ENCODE results near the gene MISP3.

DNA sequence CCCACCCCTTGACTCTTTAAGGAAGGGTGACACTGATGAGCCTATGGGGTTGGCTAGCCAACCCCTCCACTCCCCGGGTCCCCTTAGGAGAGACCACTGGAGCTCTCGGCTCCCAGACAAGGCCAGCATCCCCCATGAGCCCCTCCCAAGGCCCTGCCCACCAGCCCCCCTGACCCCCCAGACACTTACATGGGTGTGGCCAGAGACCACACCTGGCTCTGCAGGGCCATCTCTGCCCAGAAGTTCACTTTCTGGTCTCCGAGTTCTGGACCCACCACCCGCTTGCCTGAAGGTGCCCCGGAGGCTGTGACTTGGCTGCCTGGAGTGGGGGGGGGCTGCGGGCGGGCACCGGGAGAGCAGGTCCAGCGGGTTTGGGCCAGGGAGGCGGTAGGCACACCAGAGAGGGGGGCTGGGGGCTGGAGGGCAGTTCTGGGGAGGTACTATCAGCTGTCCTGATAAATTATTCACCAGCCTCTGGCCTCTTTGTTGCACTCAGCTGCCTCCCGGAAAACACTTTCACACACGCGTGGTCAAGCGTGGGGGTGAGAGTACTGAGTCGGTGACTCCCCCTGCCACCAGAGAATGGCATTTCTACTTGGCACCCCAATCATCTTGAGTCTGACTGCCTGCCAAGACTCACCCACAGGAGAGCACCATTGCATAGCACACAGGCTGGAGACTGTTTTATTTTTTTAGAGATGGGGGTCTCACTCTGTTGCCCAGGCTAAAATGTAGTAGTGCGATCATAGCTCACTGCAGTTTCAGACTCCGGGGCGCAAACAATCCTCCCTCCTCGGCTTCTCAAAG, 10.6 kb upstream of the MISP3 start, which contains the start of gene PALM3:
- TF ChIP-seq, protein P1, sequence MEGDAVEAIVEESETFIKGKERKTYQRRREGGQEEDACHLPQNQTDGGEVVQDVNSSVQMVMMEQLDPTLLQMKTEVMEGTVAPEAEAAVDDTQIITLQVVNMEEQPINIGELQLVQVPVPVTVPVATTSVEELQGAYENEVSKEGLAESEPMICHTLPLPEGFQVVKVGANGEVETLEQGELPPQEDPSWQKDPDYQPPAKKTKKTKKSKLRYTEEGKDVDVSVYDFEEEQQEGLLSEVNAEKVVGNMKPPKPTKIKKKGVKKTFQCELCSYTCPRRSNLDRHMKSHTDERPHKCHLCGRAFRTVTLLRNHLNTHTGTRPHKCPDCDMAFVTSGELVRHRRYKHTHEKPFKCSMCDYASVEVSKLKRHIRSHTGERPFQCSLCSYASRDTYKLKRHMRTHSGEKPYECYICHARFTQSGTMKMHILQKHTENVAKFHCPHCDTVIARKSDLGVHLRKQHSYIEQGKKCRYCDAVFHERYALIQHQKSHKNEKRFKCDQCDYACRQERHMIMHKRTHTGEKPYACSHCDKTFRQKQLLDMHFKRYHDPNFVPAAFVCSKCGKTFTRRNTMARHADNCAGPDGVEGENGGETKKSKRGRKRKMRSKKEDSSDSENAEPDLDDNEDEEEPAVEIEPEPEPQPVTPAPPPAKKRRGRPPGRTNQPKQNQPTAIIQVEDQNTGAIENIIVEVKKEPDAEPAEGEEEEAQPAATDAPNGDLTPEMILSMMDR (IDR thresholded peaks at IDR 0.05; ENCODE audit: low read depth, low read length) = no peak
- TF ChIP-seq EZH2phosphoT487 (IDR thresholded peaks at IDR 0.05; ENCODE audit: low read depth) = no peak

Data from OCI-LY3 (cell line).